Small intestine (tissue), 7 donors: ENCODE results near the gene SNW1. TPM values are rescaled to one million over a fixed set of nuclear protein-coding genes. Genes with fewer than 3 reads are reported as not detected.
A peak's percentile ranks its signal among the peaks of the same experiment; 100 is the strongest.
"Not testable (repeated sequence)": the region's sequence is repeated elsewhere in the genome, so short reads cannot be mapped to it uniquely, and the experiment has no call there.

ENCODE experiments used
- DNase-seq, 2 donors: peaks; one replicate each; pipeline versions ENCODE4 v3.0.0 to v3.0.0-alpha.2; 2013
- FAIRE-seq: peaks from 2 replicates; lab custom pipeline; 2012; peaks lifted over from hg19 to GRCh38; lab: Jason Lieb, UNC
- H3K27ac ChIP-seq, 3 donors: one replicate each; pipeline ENCODE4 v1.5.1; 2013; ENCODE audit warnings: low read length in 2 of 3, mild to moderate bottlenecking in 2 of 3, control low read depth in 1 of 3, inconsistent platforms in 1 of 3, low read depth in 1 of 3, moderate library complexity in 1 of 3
- H3K27me3 ChIP-seq, 3 donors: one replicate each; pipeline ENCODE4 v1.6.1; 2013; ENCODE audit warnings: low read length in 3 of 3, inconsistent platforms in 1 of 3; ENCODE audit not compliant: control insufficient read depth in 3 of 3, insufficient read depth in 3 of 3
- H3K36me3 ChIP-seq, 3 donors: one replicate each; pipeline ENCODE4 v1.6.1; 2013; ENCODE audit warnings: low read length in 3 of 3, inconsistent platforms in 1 of 3, low read depth in 1 of 3, mild to moderate bottlenecking in 1 of 3, moderate library complexity in 1 of 3; ENCODE audit not compliant: control insufficient read depth in 3 of 3, insufficient read depth in 2 of 3
- H3K4me1 ChIP-seq, 3 donors: one replicate each; pipeline ENCODE4 v1.6.1; 2013; ENCODE audit warnings: low read length in 2 of 3, inconsistent platforms in 1 of 3, low read depth in 1 of 3, mild to moderate bottlenecking in 1 of 3, moderate library complexity in 1 of 3; ENCODE audit not compliant: control insufficient read depth in 3 of 3, insufficient read depth in 2 of 3
- H3K4me3 ChIP-seq, 3 donors: one replicate each; pipeline ENCODE4 v1.5.1; 2013; ENCODE audit warnings: low read length in 3 of 3, control low read depth in 1 of 3, inconsistent platforms in 1 of 3, low read depth in 1 of 3, mild to moderate bottlenecking in 1 of 3, moderate library complexity in 1 of 3
- H3K9me3 ChIP-seq, 2 donors: one replicate each; pipeline ENCODE4 v1.6.1; 2013; ENCODE audit warnings: low read depth in 1 of 2, low read length in 1 of 2; ENCODE audit not compliant: control insufficient read depth in 2 of 2, insufficient read depth in 1 of 2
- WGBS, 3 donors: extraction: QIAGEN DNeasy Blood & Tissue Kit; methylation state at CpG; one replicate each; pipeline ENCODE4 v1.1.7; 2013; 5-methylcytosine and 5-hydroxymethylcytosine counted together
- polyA plus RNA-seq, 4 donors: library from polyadenylated mRNA; stranded (reverse) in 3 of 4; unstranded in 1 of 4; fragments of 200-250 nt in 3 of 4; fragments of 120-200 nt in 1 of 4; gene quantifications; one replicate each; pipeline versions ENCODE4 v1.2.1 to v1.2.3, GENCODE V29; 2013
- donor health status: healthy with polysubstance abuse.
- donor health status: control.
- donor health status: control.
- donor health status: Bipolar disorder and iron deficiency.
- donor health status: healthy.

SNW1 gene
- polyA plus RNA-seq, 4 donors, result 40.3 to 70.1 (median 47.0) TPM

- not testable (repeated sequence) for H3K9me3 ChIP-seq, FAIRE-seq, DNase-seq, H3K4me1 ChIP-seq, H3K36me3 ChIP-seq, H3K27me3 ChIP-seq, H3K27ac ChIP-seq
- peak overlapping the region in 2 of 3 donors; percentile 68 to 81 for H3K4me3 ChIP-seq
- 63 to 69% (median 64%) methylated on average over 13 of the region's 13 CpGs for WGBS, 3 donors
These were observed 38.5 kb upstream of the SNW1 start for GRCh38 chr14:77799456-77799855.

GRCh38 chr14:77794357-77794756, 33.4 kb upstream of the SNW1 start:
- H3K27ac ChIP-seq, result no peak overlapping the region
- FAIRE-seq, result no peak
- WGBS, 3 donors, result 67 to 74% (median 69%) methylated on average over 4 of the region's 4 CpGs

GRCh38 chr14:77793255-77793654, 32.3 kb upstream of the SNW1 start:
- not testable (repeated sequence) for DNase-seq, H3K4me1 ChIP-seq, H3K27me3 ChIP-seq, H3K36me3 ChIP-seq, H3K9me3 ChIP-seq, H3K27ac ChIP-seq, FAIRE-seq, H3K4me3 ChIP-seq
- 75 to 87% (median 79%) methylated on average over 3 of the region's 3 CpGs for WGBS, 3 donors

More at GRCh38 chr14:77794357-77794756, 33.4 kb upstream of the SNW1 start:
- no peak for DNase-seq
- Histone ChIP-seq H3K36me3 (no peaks in the 10 kb centered on the region), H3K4me1 (no peaks in the 10 kb centered on the region), H3K9me3 (no peaks in the 10 kb centered on the region), H3K4me3 (no peak overlapping the region), H3K27me3 (no peaks in the 10 kb centered on the region)

GRCh38 chr14:77791225-77791600, 30.3 kb upstream of the SNW1 start:
- 11 to 29% (median 16%) methylated on average over 1 of the region's 1 CpG for WGBS, 3 donors
- Histone ChIP-seq H3K4me3 (no peak overlapping the region), H3K27me3 (peaks cover 0 to 3% (median 0%) of the 10 kb centered on the region in 3 donors), H3K4me1 (no peaks in the 10 kb centered on the region), H3K27ac (no peak overlapping the region), H3K36me3 (no peaks in the 10 kb centered on the region), H3K9me3 (no peaks in the 10 kb centered on the region)
- FAIRE-seq (no peak), DNase-seq (peak in 1 of 2 donors; percentile 28)

- H3K27me3 ChIP-seq, result peaks cover 0 to 3% (median 0%) of the 10 kb centered on the region in 3 donors
- WGBS, 3 donors, result 78 to 87% (median 82%) methylated on average over 5 to 6 of the region's 6 CpGs
- no peaks in the 10 kb centered on the region for H3K9me3 ChIP-seq
- peak in 1 of 2 donors; percentile 5 for DNase-seq
- FAIRE-seq, result no peak
- no peak overlapping the region for H3K4me3 ChIP-seq
- H3K27ac ChIP-seq, result no peak overlapping the region
- H3K36me3 ChIP-seq, result no peaks in the 10 kb centered on the region
- H3K4me1 ChIP-seq, result no peaks in the 10 kb centered on the region
These were observed 29.7 kb upstream of the SNW1 start for GRCh38 chr14:77790566-77791224.

- Histone ChIP-seq H3K36me3 (no peaks in the 10 kb centered on the region), H3K4me3 (no peak overlapping the region), H3K27me3 (peaks cover 0 to 3% (median 0%) of the 10 kb centered on the region in 3 donors), H3K4me1 (no peaks in the 10 kb centered on the region), H3K9me3 (no peaks in the 10 kb centered on the region), H3K27ac (no peak overlapping the region)
- no peak for FAIRE-seq
- WGBS, 3 donors, result 42 to 57% (median 42%) methylated on average over 4 of the region's 4 CpGs
- no peak for DNase-seq
These were observed 25.2 kb upstream of the SNW1 start for GRCh38 chr14:77786148-77786547.

- Histone ChIP-seq H3K36me3 (no peaks in the 10 kb centered on the region), H3K4me3 (no peak overlapping the region), H3K4me1 (no peaks in the 10 kb centered on the region), H3K27ac (no peak overlapping the region), H3K27me3 (no peaks in the 10 kb centered on the region), H3K9me3 (no peaks in the 10 kb centered on the region)
- no peak for DNase-seq
- FAIRE-seq, result no peak
These were observed 21.2 kb upstream of the SNW1 start for GRCh38 chr14:77782202-77782601.

GRCh38 chr14:77773966-77774365, 13.0 kb upstream of the SNW1 start:
- H3K36me3 ChIP-seq, DNase-seq, FAIRE-seq, H3K27ac ChIP-seq, H3K4me1 ChIP-seq, H3K9me3 ChIP-seq, H3K27me3 ChIP-seq, H3K4me3 ChIP-seq: not testable (repeated sequence)
- WGBS, 3 donors, result 73 to 83% (median 75%) methylated on average over 4 of the region's 4 CpGs
